ENCODE results near the gene UBE3C.

DNA sequence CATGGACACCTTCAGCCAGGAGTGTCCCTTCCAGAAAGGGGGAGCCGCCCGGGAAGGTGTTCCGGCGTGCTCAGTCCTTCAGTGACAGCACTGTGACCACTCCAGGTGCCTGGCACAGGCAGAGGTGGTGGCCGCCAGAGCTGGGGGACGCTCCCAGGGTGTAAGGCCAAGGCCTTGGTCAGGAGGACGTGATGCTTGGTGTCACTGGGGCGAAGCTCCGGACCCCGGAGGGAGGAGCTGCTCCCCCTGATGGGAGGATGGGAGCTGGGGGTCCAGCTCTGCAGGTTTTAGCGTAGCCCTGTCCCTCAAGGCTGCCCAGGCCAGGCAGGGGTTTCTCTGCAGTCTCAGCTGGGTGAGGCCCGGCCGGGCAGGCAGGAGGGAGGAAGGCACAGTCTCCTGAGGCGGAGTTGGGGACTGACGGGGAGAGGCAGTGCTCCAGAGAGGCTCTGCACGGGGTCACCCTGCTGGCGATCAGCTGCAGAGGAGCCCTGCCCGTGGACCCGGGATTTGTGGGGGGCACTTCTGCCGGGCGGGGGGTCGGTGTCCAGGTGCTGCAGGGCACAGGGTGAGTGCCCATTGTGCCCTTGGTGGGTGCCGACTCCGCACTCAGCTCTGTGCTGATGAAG lies 141.6 kb downstream of the UBE3C start:
- TF ChIP-seq, protein P1, sequence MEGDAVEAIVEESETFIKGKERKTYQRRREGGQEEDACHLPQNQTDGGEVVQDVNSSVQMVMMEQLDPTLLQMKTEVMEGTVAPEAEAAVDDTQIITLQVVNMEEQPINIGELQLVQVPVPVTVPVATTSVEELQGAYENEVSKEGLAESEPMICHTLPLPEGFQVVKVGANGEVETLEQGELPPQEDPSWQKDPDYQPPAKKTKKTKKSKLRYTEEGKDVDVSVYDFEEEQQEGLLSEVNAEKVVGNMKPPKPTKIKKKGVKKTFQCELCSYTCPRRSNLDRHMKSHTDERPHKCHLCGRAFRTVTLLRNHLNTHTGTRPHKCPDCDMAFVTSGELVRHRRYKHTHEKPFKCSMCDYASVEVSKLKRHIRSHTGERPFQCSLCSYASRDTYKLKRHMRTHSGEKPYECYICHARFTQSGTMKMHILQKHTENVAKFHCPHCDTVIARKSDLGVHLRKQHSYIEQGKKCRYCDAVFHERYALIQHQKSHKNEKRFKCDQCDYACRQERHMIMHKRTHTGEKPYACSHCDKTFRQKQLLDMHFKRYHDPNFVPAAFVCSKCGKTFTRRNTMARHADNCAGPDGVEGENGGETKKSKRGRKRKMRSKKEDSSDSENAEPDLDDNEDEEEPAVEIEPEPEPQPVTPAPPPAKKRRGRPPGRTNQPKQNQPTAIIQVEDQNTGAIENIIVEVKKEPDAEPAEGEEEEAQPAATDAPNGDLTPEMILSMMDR (IDR thresholded peaks at IDR 0.05): no peak
- no peak for TF ChIP-seq POLR2AphosphoS5 (IDR thresholded peaks at IDR 0.05)

Data from prostate gland (tissue), 2 donors.